HG02588 (cell line): ENCODE data around the gene ADAMTS12.

Source experiments
- ATAC-seq: cut with Tn5 transposase; IDR thresholded peaks from one replicate; pipeline ENCODE4 v1.9.1; 2021; ENCODE audit warnings: mild to moderate bottlenecking, moderate library complexity; ENCODE audit not compliant: unreplicated experiment

ADAMTS12 gene

GRCh38 chr5:33719769-33720168 is 172.0 kb downstream of the ADAMTS12 start:
- ATAC-seq = no peak

- ATAC-seq = no peak
Measured at GRCh38 chr5:33715661-33716060, 176.1 kb downstream of the ADAMTS12 start.

GRCh38 chr5:33713136-33713765 is 178.5 kb downstream of the ADAMTS12 start:
- ATAC-seq = no peak

GRCh38 chr5:33712664-33713063 is 179.1 kb downstream of the ADAMTS12 start:
- no peak for ATAC-seq

GRCh38 chr5:33711094-33711679 is 180.6 kb downstream of the ADAMTS12 start:
- no peak for ATAC-seq

DNA sequence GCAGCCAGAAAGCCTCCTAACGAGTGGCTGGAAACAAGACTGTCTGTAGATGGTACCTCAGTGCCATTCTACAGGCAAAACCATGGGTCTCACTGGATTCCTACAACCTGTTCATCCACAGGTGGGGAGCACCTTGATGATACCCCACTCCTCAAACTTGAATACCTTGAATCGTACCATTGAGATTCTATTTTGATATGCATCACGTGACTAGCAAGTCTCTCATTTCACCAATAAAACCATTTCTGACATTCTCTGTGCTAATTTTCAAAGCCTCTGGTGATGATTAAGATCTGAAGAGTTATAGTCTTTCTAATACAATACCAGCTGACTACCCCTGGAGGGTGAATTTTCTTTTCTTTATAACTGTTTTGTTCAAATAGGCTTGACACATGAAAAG is 188.9 kb downstream of the ADAMTS12 start:
- ATAC-seq = no peak

- ATAC-seq = no peak
Measured at GRCh38 chr5:33701951-33702350, 189.8 kb downstream of the ADAMTS12 start.

GRCh38 chr5:33701251-33701650 is 190.5 kb downstream of the ADAMTS12 start:
- ATAC-seq = no peak

- ATAC-seq = no peak
Measured at GRCh38 chr5:33696411-33696810, 195.4 kb downstream of the ADAMTS12 start.

- ATAC-seq = no peak
Measured at GRCh38 chr5:33692980-33693379, 198.8 kb downstream of the ADAMTS12 start.

DNA sequence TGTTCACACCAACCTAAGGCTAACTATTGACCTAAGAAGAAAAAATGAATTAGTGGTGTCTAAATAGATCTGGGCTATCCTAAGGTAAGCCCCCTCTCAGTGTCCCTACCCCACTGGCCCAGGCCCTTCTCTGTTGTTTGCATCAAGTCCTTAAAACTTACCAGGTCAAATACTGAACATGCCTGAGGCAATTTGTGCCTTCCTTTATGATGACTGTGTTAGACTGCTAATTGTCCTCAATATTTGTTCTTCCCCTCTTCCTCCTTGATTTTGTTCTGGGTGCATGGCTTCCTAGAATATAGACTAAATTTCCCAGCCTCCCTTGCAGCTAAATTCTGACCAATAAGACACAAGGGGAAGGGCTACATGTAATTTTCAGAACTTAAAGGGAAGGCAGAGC is 199.9 kb downstream of the ADAMTS12 start:
- no peak for ATAC-seq

DNA sequence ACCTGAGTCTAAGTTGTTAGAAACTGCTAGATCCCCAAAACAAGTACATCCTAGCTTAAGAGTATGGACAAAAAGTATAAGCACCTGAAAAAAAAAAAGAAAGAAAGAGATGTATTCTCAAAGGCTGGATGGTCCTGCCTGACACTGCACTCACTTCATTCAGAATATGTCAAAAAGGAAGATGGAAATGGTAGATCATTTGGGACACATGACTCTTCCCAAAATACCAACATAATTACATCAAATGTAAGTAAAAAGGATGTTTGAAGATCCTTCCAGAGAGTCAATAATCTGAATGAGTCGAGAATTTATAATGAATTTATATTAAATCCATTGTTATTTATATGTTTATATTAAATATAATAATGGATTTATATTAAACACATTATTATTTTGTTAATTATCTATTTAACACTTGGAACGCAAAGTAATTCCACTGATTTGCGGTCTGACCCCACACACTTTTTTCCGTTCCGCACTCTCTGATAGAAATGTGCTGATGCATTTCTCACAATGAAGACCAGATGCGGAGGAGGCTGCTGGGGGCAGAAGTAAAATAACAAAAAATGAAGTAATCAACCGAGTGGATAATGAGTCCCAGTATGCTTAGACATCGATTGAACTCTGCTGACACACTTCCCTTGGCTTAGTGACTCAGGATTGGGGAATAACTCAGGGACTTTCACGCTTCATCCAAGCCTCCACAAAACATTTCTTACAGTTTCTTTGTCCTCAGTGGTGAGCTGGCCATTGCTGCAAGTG is 201.2 kb downstream of the ADAMTS12 start:
- no peak for ATAC-seq

- ATAC-seq = no peak
Measured at GRCh38 chr5:33688526-33688925, 203.3 kb downstream of the ADAMTS12 start.

- no peak for ATAC-seq
Measured at GRCh38 chr5:33688066-33688465, 203.7 kb downstream of the ADAMTS12 start.

DNA sequence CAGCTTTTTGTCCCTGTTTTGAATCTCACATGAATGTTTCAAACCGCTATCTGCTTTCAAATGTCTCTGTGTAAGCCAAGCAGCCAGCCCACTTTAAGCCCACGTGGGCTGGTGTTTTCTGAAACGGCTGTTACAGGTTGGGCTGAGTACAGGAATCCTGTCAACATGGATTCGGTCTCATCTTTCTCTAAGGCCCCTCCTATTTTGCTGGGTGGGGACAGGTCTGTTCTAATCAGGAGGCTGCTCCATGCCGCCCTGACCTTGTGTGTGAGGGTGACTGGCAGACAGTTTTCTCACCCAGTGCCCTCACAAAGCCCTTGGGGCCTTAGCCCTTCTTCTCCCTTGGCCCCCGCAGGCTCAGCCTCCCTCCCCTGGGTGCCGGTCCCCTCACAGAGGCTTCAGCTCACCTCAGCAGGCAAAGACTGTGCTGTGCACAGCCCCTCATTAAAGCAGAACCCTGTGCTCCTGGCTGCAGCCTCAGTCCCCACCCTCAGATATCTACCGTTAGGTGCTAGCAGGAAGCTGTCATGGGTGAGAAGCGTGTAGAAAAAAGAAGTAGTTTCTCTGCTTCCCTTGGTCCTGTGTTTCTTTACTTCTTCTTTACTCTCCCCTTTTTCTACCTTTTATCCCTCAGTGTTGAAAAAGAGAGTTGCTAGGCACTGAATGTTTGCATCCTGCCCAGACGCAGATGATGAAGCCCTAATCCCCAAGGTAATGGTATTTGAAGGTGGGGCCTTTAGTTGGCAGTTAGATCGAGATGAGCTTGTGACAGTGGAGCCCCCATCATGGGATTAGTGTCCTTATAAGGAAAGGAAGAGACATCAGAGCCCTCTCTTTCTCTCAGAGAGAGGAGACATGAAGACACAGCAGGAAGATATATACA is 205.7 kb downstream of the ADAMTS12 start:
- no peak for ATAC-seq

DNA sequence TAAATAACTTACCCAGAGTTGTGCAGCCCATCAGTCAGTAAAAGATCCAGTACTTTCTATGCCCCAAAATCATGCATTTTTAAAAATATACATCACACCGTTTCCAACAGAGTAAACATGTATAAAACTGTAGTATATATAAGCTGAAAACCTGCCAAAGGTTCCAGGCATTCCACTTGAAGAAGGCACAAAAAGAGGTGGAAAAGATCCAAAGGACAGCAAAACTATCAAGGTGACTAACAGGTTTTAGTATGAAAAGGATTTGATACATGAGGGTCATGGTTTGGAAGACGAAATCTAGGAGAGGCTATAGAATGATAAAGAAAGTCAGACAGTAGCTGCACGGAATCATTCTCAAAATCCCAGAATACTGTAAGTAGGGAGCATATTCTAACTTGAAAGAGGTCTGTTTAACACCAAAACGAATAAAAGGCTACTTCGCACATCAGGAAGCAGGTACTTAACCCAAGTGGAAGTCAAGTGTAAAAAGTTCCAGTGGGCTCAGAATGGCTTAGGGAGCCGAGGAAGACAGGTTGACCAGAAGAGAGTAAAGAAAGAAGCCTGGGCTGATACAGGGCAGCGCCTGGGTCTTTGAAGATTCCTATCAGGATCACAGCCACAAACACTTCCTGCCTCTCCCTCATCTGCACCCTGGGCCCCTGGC is 207.2 kb downstream of the ADAMTS12 start:
- ATAC-seq = no peak

- ATAC-seq = no peak
Measured at GRCh38 chr5:33679791-33680190, 212.0 kb downstream of the ADAMTS12 start.

DNA sequence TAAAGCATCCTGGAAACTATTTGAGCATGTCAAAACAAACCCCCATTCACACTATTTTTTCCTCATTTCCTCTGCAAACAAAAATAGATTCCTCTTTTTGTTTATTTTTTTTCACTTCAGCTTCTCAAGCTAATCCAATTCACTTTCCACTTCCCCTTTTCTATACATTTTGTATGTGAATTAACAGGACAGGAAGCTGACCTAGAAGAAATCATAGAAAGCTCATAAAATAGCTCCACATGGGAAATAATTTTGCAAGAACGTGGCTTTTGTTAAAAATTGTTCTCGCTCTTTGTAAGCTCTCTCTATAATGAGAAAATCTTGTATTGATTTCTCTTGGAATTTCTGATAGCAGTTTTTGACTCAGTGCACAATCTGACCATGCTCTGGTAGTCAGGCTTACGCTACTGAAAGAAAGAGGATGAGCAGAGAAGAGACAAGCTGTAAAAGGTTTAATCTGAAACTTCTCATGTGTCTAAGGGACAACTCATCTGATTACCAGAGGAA is 215.8 kb downstream of the ADAMTS12 start:
- ATAC-seq = peak; percentile 63

- ATAC-seq = no peak
Measured at GRCh38 chr5:33671700-33672291, 220.0 kb downstream of the ADAMTS12 start.
